Stimulated activated naive B cell treated with anti-CD40 and anti-IgM and Interleukin-4, amounts not matched to agents 10 μg/mL and 1 μg/mL and 100 μg/mL, for 72 hours (primary cell): Measurements from ENCODE around the gene NLK.
"Not testable (repeated sequence)": the region's sequence is repeated elsewhere in the genome, so short reads cannot be mapped to it uniquely, and the experiment has no call there.

Experiments
- ATAC-seq, 2 donors: fragments of 150-1000 bp; cut with Tn5 transposase; replicated peaks; 2 replicates each; pipeline ENCODE4 v1.10.0; 2021; ENCODE audit warnings: moderate library complexity in 1 of 2
- DNase-seq: peaks from one replicate; pipeline ENCODE4 v3.0.0; 2021
- H3K27ac Mint-ChIP-seq: one replicate; pipeline ENCODE4 v1.8.0; 2022; ENCODE audit warnings: mild to moderate bottlenecking, mixed read lengths
- H3K27me3 Mint-ChIP-seq, 2 donors: one replicate each; pipeline ENCODE4 v1.8.0; 2022; ENCODE audit warnings: mixed read lengths in 2 of 2
- H3K36me3 Mint-ChIP-seq, 2 donors: one replicate each; pipeline ENCODE4 v1.8.0; 2022; ENCODE audit warnings: mixed read lengths in 2 of 2, mild to moderate bottlenecking in 1 of 2
- H3K4me1 Mint-ChIP-seq, 2 donors: one replicate each; pipeline ENCODE4 v1.8.0; 2022; ENCODE audit warnings: mixed read lengths in 2 of 2, mild to moderate bottlenecking in 1 of 2
- H3K4me3 Mint-ChIP-seq, 2 donors: one replicate each; pipeline ENCODE4 v1.8.0; 2022; ENCODE audit warnings: mild to moderate bottlenecking in 2 of 2, mixed read lengths in 2 of 2, moderate library complexity in 1 of 2
- H3K9me3 Mint-ChIP-seq, 2 donors: one replicate each; pipeline ENCODE4 v1.8.0; 2022; ENCODE audit warnings: mixed read lengths in 2 of 2, mild to moderate bottlenecking in 1 of 2

The NLK gene

DNA sequence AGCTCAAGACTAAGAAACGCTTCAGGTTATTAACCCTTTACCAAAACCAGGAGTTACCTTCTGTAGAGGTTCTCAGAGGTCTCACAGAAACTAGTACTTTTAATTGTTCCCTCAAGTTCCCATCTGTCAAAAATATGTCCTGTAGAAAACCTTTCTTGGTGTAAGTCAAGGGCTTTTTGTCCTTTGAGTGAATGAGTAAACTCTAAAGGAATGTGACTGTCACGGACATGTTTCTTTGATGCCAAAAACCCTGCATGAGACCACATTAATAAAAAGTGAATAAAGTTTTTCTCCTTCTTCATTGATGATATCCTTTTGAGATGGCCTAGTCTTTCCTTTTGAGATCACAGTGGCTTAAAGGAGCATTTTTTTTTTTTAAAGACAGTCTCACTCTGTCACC is 102.9 kb downstream of the NLK start:
- no peak overlapping the region for H3K4me3 Mint-ChIP-seq
- H3K9me3 Mint-ChIP-seq: no peaks in the 10 kb centered on the region
- H3K27me3 Mint-ChIP-seq: no peaks in the 10 kb centered on the region
- no peak for ATAC-seq
- H3K4me1 Mint-ChIP-seq: peaks cover 3 to 10% of the 10 kb centered on the region in 2 donors
- no peak for DNase-seq
- peaks cover 13 to 14% of the 10 kb centered on the region in 2 donors for H3K36me3 Mint-ChIP-seq
- H3K27ac Mint-ChIP-seq: no peak overlapping the region

DNA sequence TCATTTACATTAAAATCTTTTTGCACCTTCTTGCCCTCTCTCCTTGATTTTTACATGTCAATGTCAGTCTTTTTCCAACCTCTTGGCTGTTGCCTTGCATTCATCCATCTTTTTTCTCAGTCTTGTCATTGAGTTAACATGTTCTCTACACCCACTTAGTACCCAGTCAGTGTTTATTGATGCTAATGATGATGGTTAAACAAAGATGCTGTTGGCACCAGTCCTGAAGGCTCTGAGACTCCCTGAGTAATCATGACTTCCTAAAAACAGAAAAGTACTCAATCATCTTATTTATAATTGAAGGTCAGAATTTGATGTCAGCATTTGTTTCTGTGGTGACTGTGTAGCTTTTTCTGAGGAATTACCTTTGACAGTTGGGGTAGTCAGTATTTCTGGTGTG is 104.5 kb downstream of the NLK start:
- DNase-seq: no peak
- Mint-ChIP-seq H3K4me3 (no peak overlapping the region), H3K27me3 (no peaks in the 10 kb centered on the region), H3K4me1 (peaks cover 3 to 10% of the 10 kb centered on the region in 2 donors), H3K9me3 (no peaks in the 10 kb centered on the region), H3K27ac (no peak overlapping the region), H3K36me3 (peaks cover 13 to 14% of the 10 kb centered on the region in 2 donors)
- no peak for ATAC-seq

DNA sequence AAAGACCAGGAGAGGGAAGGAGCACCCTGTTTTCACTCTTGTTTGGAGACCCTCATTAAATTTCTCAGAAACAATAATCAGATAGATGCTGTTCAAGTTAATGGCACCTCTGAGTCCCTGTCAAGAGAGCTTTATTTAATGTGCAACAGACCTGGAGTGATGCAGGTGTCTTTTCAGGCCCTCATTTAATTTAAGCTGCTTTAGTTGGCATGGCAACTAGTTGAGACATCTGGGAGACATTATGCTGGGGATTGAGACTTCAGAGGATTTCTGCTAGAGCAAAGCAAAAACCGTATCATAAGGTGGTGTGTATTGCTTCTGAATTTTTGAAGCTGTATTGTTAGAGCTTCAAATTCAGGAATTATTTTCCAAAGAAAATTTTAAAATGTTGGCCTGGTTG is 108.5 kb downstream of the NLK start:
- H3K4me3 Mint-ChIP-seq: no peak overlapping the region
- H3K36me3 Mint-ChIP-seq: peaks cover 5 to 15% of the 10 kb centered on the region in 2 donors
- H3K9me3 Mint-ChIP-seq: no peaks in the 10 kb centered on the region
- no peak overlapping the region for H3K27ac Mint-ChIP-seq
- DNase-seq (no peak), ATAC-seq (no peak)
- H3K27me3 Mint-ChIP-seq: no peaks in the 10 kb centered on the region
- H3K4me1 Mint-ChIP-seq: peaks cover 3 to 10% of the 10 kb centered on the region in 2 donors

DNA sequence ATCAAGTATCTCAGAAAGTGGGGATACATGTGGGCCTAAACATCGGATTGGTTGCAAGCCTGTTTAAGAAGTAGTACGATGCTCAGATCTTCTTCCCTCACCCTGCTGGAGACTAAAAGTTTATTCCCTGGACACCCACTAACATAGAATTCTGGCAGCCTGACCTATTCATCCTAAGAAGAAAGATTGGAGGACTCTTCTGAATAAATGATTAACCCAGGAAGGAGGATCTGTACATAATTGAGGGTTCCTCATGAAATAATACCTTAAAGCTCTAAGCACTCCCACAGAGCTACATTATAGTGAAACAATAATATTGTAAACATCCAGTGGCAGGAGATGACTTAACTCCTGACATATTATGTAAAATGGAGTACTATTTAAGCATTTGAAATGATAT is 111.7 kb downstream of the NLK start:
- ATAC-seq: no peak
- no peaks in the 10 kb centered on the region for H3K4me1 Mint-ChIP-seq
- H3K27me3 Mint-ChIP-seq: no peaks in the 10 kb centered on the region
- H3K27ac Mint-ChIP-seq: no peak overlapping the region
- H3K4me3 Mint-ChIP-seq: no peak overlapping the region
- DNase-seq: no peak
- peaks cover 2 to 7% of the 10 kb centered on the region in 2 donors for H3K36me3 Mint-ChIP-seq
- no peaks in the 10 kb centered on the region for H3K9me3 Mint-ChIP-seq

DNA sequence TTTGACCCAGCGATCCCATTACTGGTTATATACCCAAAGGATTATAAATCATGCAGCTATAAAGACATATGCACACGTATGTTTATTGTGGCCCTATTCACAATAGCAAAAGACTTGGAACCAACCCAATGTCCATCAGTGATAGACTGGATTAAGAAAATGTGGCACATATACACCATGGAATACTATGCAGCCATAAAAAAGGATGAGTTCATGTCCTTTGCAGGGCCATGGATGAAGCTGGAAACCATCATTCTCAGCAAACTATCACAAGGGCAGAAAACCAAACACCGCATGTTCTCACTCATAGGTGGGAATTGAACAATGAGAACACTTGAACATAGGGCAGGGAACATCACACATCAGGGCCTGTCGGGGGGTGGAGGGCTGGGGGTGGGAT is 112.9 kb downstream of the NLK start:
- H3K9me3 Mint-ChIP-seq, ATAC-seq, H3K36me3 Mint-ChIP-seq, DNase-seq, H3K27me3 Mint-ChIP-seq, H3K4me1 Mint-ChIP-seq, H3K4me3 Mint-ChIP-seq, H3K27ac Mint-ChIP-seq: not testable (repeated sequence)

DNA sequence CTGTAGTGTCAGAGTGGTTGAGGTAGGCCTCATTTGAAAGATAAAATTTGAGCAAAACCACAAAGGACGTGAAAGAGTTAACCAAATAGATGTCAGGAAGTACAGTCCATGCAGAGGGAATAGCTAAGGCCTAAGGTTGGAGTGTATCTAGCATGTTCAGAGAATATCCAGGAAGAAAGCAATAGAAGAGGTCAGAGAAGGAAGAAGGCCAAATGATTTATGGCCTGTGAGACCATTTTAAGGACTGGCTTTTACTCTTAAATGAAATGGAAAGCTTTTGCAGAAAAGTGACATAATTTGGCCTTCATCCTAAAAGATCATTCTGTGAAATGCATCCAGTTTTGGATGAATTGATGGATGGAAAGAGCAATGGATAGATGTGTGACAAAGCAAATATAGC is 116.5 kb downstream of the NLK start:
- H3K27ac Mint-ChIP-seq: no peak overlapping the region
- DNase-seq (no peak), ATAC-seq (no peak)
- peaks cover 11 to 18% of the 10 kb centered on the region in 2 donors for H3K36me3 Mint-ChIP-seq
- no peaks in the 10 kb centered on the region for H3K9me3 Mint-ChIP-seq
- no peak overlapping the region for H3K4me3 Mint-ChIP-seq
- no peaks in the 10 kb centered on the region for H3K27me3 Mint-ChIP-seq
- H3K4me1 Mint-ChIP-seq: peaks cover 0 to 3% of the 10 kb centered on the region in 2 donors

DNA sequence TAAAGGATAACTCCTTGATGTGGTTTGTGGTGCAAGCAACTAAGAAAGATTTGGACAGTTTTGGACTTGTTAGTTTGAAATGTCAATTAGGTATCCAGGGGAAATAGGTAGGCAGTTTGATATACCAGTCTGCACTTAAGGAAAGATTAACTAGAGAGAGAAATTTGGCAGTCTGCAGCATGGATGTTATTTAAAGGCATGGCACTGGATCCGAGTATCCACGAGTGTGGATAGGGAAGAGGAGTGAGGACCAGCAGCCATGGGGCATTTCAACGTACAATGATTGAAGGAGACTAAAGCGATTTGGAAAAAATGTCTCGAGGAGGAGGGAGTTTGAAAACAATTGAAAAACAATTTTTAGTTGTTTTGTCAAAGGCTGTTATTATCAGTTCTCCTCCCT is 117.4 kb downstream of the NLK start:
- ATAC-seq (no peak), DNase-seq (no peak)
- Mint-ChIP-seq H3K9me3 (no peaks in the 10 kb centered on the region), H3K27ac (no peak overlapping the region), H3K36me3 (peaks cover 9 to 15% of the 10 kb centered on the region in 2 donors), H3K4me3 (no peak overlapping the region), H3K27me3 (no peaks in the 10 kb centered on the region), H3K4me1 (peaks cover 0 to 3% of the 10 kb centered on the region in 2 donors)

DNA sequence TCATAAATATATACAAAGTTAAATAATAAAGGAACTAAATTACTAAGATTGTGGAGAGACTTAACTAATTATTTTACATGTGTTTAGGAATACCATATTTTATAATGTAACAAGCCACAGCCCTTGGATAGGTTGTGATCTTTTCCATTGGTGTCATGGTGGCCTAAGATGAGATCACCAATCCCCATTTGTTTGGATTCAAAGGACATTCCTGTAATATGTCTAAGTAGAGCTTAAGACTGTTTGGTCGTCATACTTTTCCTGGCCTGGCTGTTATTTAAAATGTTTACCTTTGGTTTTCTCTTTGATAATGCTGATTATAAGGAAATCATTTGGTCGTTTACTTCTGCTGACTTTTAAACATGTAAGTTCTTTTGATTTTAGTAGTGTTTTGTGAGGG is 118.1 kb downstream of the NLK start:
- peaks cover 0 to 3% of the 10 kb centered on the region in 2 donors for H3K4me1 Mint-ChIP-seq
- no peaks in the 10 kb centered on the region for H3K9me3 Mint-ChIP-seq
- H3K36me3 Mint-ChIP-seq: peaks cover 9 to 20% of the 10 kb centered on the region in 2 donors
- no peak overlapping the region for H3K4me3 Mint-ChIP-seq
- DNase-seq (no peak), ATAC-seq (no peak)
- no peaks in the 10 kb centered on the region for H3K27me3 Mint-ChIP-seq
- H3K27ac Mint-ChIP-seq: no peak overlapping the region

DNA sequence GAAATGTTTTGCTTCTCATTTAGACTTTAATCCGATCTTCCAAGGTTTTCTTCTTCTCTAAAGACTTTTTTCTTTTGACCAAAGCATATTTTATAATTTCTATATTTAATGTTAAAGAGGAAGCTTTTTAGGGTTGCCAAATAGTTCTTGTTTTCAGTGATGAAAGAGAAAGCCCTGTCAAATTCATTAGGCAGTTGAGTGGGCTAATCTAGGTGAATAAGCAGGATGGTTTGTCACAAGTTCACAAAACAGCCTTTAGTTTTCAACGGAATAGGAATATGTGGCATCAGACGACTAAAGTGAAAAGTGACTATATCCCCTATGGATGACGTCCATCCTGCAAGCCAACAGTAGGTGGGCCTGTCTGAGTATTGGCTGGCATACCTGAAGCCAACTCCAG is 118.8 kb downstream of the NLK start:
- no peak for ATAC-seq
- no peaks in the 10 kb centered on the region for H3K9me3 Mint-ChIP-seq

DNA sequence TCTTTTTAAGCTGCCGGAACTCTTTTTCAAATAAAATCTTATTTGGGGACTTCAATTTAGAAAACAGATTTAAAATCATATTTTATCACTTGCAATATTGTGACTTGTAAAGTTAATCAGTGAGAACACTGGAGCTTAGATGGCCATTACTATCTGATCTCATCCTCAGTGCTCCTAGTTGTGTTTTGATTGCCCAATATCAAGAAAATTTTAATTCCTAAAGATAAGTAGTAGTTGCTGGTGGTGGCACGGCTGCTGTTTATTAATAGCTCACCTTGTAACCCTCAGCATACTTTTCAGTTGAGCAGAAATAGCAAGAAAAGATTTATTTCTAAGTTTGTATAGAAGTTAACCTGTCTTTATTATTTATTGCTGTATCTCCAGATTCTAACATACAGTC is 124.0 kb downstream of the NLK start:
- Mint-ChIP-seq H3K36me3 (peaks cover 21 to 40% of the 10 kb centered on the region in 2 donors), H3K4me3 (no peak overlapping the region)

More for the DNA sequence above, 118.8 kb downstream of the NLK start:
- peaks cover 11 to 22% of the 10 kb centered on the region in 2 donors for H3K36me3 Mint-ChIP-seq
- H3K4me3 Mint-ChIP-seq: no peak overlapping the region
- DNase-seq: no peak
- H3K27ac Mint-ChIP-seq: peak overlapping the region; percentile 20
- peaks cover 0 to 3% of the 10 kb centered on the region in 2 donors for H3K4me1 Mint-ChIP-seq
- no peaks in the 10 kb centered on the region for H3K27me3 Mint-ChIP-seq

DNA sequence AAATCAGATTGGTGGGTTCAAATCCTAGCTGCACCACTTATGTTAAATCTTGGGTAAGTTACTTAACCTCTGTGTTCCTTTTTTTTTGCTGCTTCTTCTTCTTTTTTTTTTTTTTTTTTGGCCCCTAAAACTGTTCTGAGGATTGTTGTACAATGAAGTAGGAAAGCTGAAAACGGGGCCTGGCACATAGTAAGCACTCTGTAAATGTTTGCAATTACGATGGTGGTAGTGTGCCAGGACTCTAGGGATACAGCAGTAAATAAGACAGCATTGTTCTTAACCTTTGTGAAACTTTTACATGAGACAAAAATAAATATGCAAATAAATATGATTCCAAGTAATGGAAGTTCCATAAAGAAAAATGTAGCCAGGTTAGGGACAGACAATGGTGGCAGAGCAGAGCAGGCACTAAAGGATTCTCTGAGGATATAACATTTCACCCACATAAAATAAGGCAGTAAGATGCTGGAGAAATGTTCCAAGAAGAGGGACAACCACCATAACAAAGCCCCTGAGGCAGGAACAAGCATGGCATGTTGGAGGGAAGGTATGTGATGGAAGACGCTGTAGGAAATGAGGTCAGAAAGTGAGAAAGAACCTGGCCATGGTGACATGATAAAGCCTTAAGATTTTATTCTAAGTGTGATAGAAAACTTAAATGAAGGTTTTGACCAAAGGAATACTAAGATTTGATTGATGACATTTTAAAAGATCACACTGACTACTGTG is 127.3 kb downstream of the NLK start:
- no peak overlapping the region for H3K27ac Mint-ChIP-seq
- H3K36me3 Mint-ChIP-seq: peaks cover 29 to 50% of the 10 kb centered on the region in 2 donors
- no peaks in the 10 kb centered on the region for H3K27me3 Mint-ChIP-seq
- peaks cover 0 to 1% of the 10 kb centered on the region in 2 donors for H3K9me3 Mint-ChIP-seq
- DNase-seq (no peak), ATAC-seq (no peak)
- peaks cover 12 to 21% of the 10 kb centered on the region in 2 donors for H3K4me1 Mint-ChIP-seq
- H3K4me3 Mint-ChIP-seq: no peak overlapping the region

More for the DNA sequence above, 124.0 kb downstream of the NLK start:
- ATAC-seq (no peak), DNase-seq (no peak)
- Mint-ChIP-seq H3K27me3 (no peaks in the 10 kb centered on the region), H3K9me3 (no peaks in the 10 kb centered on the region), H3K27ac (no peak overlapping the region), H3K4me1 (peaks cover 0 to 5% of the 10 kb centered on the region in 2 donors)

DNA sequence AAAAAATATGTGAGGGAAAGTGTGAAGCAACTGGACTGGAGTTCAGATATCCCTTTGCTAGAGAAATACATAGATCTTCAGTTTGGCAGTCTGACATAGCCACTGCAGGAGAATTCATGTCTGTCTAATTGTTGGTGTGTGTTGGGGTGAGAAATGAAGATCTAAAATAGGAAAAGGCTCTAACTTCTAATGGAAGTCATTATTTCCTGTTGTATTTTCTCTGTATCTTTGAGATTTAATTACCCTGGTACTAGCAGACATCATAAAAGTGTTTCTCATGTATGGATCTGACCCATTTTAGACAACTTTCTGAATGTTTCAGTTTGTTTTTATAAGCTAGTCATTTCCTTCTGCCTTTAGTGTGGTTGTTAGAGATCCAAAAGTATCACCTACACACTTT is 128.3 kb downstream of the NLK start:
- ATAC-seq (no peak), DNase-seq (no peak)
- H3K27me3 Mint-ChIP-seq: no peaks in the 10 kb centered on the region
- peaks cover 12 to 21% of the 10 kb centered on the region in 2 donors for H3K4me1 Mint-ChIP-seq
- no peak overlapping the region for H3K4me3 Mint-ChIP-seq
- H3K36me3 Mint-ChIP-seq: peaks cover 32 to 47% of the 10 kb centered on the region in 2 donors
- peaks cover 0 to 1% of the 10 kb centered on the region in 2 donors for H3K9me3 Mint-ChIP-seq
- no peak overlapping the region for H3K27ac Mint-ChIP-seq

DNA sequence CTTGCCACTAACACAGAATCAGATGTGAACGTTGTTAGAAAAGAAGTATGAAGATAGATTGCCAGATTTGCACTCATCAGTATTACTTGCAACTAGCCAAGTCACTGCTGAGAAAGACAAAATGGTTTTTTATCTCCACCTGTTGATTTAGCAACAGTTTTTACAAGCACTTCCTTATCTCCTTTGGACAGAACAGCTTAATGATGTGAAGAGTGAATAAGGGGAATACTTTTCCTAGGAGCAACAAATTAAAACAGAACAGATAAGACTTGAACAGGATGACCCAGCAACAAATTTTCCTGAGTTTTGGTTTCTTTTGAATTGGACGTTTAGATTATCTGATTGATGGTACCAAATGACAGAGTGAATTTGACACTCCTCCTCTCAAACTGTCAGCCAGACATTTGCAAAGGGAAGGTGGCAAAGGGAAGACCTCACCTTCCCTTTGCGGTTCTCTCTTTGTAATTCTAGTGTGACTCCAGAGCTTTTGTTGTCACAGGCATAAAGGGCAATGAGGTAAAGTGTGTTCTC is 130.6 kb downstream of the NLK start:
- no peak for DNase-seq
- Mint-ChIP-seq H3K27ac (no peak overlapping the region), H3K4me1 (peaks cover 12 to 21% of the 10 kb centered on the region in 2 donors), H3K9me3 (peaks cover 0 to 1% of the 10 kb centered on the region in 2 donors), H3K36me3 (peaks cover 34 to 44% of the 10 kb centered on the region in 2 donors), H3K4me3 (no peak overlapping the region), H3K27me3 (no peaks in the 10 kb centered on the region)
- no peak for ATAC-seq

DNA sequence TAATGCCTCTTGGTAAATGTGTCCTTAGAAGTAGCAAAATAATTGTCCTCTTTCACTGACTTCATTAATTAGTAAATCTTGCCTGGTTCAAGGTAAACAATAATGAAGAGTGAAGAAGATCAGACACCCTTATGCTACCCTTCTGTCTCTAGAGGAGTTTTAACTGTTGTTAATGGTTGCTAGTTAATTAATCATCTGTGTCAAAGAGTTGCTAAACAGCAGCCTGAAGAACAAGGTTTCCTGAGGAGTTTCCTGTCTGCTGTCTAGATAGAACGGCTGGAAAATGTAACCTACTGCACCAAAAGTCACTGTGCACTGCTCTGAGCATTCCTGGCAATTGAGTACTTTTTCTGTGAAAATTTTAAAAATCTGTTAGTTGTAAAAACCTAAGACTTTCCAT is 131.3 kb downstream of the NLK start:
- H3K27me3 Mint-ChIP-seq: no peaks in the 10 kb centered on the region
- H3K4me3 Mint-ChIP-seq: no peak overlapping the region
- peaks cover 30 to 39% of the 10 kb centered on the region in 2 donors for H3K36me3 Mint-ChIP-seq
- no peak for ATAC-seq
- peaks cover 0 to 1% of the 10 kb centered on the region in 2 donors for H3K9me3 Mint-ChIP-seq
- H3K4me1 Mint-ChIP-seq: peaks cover 12 to 21% of the 10 kb centered on the region in 2 donors
- no peak for DNase-seq
- H3K27ac Mint-ChIP-seq: no peak overlapping the region

DNA sequence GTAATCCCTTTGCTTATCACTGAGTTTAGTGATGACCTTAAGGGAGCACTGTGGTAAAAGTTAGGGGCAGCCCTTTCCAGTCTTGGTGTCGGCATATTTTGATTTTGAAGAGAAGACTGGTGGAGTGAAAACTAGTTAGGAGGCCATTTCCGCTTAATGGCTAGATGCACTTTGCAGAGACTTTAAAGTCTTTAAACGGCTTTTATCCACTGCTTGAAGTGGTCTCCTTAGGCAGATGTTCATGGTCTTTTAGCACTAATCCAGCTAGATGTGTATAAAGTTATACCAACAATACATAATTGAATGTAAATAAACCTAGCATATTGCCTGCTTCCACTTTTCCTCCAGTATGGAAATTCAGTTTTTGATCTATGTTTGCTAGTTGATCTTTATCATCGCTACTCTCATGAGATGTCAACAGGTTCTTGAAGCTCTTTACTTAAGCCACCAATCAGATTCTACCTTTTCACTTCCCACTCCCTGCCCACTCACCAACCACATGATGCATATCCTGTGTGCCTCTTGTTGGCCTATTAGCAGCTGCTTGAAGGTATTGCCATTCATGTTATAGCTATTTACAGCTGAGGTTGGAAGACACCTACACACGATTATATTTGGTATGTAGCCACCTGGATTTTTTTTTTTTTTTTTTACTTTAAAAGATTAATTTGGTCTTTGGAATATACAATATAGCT is 132.0 kb downstream of the NLK start:
- DNase-seq (peak; percentile 6), ATAC-seq (peak; percentile 84 to 92)
- no peak overlapping the region for H3K4me3 Mint-ChIP-seq
- H3K9me3 Mint-ChIP-seq: peaks cover 0 to 1% of the 10 kb centered on the region in 2 donors
- peaks cover 12 to 21% of the 10 kb centered on the region in 2 donors for H3K4me1 Mint-ChIP-seq
- H3K36me3 Mint-ChIP-seq: peaks cover 30 to 35% of the 10 kb centered on the region in 2 donors
- no peak overlapping the region for H3K27ac Mint-ChIP-seq
- H3K27me3 Mint-ChIP-seq: no peaks in the 10 kb centered on the region
